BLaER1 (cell line): ENCODE measurements around the gene DDR2.

Source experiments
- H3K27ac ChIP-seq: shearing (Covaris generic); formaldehyde crosslinking; 2 replicates; pipeline ENCODE4 v1.8.1; 2022
- H3K27me3 ChIP-seq: shearing (Covaris generic); formaldehyde crosslinking; 2 replicates; pipeline ENCODE4 v1.8.1; 2022
- H3K36me3 ChIP-seq: shearing (Covaris generic); formaldehyde crosslinking; 2 replicates; pipeline ENCODE4 v1.8.1; 2022
- H3K4me1 ChIP-seq: shearing (Covaris generic); formaldehyde crosslinking; 2 replicates; pipeline ENCODE4 v1.8.1; 2022
- H3K4me2 ChIP-seq: shearing (Covaris generic); formaldehyde crosslinking; 2 replicates; pipeline ENCODE4 v1.8.1; 2022
- H3K4me3 ChIP-seq: shearing (Covaris generic); formaldehyde crosslinking; 2 replicates; pipeline ENCODE4 v1.8.1; 2022
- H3K9ac ChIP-seq: shearing (Covaris generic); formaldehyde crosslinking; 2 replicates; pipeline ENCODE4 v1.8.1; 2022
- H3K9me3 ChIP-seq: shearing (Covaris generic); formaldehyde crosslinking; 2 replicates; pipeline ENCODE4 v1.8.1; 2022
- H4K20me1 ChIP-seq: shearing (Covaris generic); formaldehyde crosslinking; 2 replicates; pipeline ENCODE4 v1.8.1; 2022
- Cebpa-rat ChIP-seq: shearing (Covaris generic); IDR thresholded peaks from 2 replicates; pipeline ENCODE4 v1.8.1; 2022

Gene DDR2

DNA sequence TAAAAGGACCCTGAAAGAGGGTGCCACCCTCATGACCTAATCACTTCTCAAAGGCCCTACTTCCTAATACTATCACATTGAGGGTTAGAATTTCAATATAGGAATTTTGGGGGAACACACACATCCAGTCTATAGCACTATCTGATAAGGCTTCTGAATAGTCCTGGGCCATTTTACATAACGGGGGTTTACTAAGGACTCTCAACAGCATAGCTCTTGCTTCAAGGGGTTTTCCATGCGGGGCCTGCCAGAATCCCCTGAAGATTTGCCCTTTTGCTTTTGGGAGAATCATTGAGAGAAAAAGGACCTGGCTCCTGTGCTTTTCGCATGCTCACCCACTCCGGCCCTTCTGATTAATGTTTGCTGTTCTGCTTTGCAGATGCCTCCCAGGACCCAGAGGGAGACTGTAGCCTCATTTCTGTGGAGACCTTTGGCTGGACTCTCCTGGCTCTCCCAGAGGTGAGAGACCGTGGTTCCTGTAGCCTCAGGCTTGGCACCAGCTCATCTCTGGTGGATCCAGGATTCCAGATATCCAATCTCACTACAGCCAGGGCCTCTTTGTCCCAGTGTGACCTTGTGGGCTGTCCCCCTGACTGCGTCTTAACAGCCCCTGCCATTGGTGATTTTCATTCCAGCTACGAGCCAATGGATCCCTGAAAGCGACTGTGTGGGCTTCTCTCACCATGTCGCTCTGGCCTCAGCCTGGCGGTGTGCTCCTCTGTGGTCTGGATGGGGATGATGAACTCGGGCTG is 72.6 kb downstream of the DDR2 start:
- Histone ChIP-seq H3K9ac (no peak overlapping the region), H3K27me3 (no peaks in the 10 kb centered on the region), H3K36me3 (no peaks in the 10 kb centered on the region), H3K4me3 (no peak overlapping the region), H4K20me1 (no peaks in the 10 kb centered on the region), H3K4me2 (no peak overlapping the region), H3K27ac (no peak overlapping the region), H3K9me3 (no peaks in the 10 kb centered on the region), H3K4me1 (no peaks in the 10 kb centered on the region)
- TF ChIP-seq Cebpa-rat, result no peak

DNA sequence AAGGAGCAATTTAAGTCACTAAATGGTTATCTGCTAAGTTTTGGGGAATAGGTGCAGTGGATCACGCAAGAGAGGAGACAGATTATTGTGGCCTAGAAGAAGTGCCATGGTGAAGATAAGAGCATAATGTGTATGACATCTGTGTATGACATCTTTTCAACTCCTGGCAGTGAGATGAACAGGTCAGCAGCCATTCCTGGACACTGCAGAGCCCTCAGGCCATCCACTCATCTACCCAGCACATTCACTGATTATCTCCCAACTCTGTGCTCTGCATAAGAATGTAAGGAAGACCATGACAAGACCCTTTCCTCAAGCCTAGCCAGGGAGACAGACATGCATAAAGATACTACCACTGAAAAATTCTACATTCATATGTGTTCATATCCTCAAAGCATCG is 73.7 kb downstream of the DDR2 start:
- Histone ChIP-seq H3K27me3 (no peaks in the 10 kb centered on the region), H3K4me2 (no peak overlapping the region), H3K9ac (no peak overlapping the region), H3K4me1 (no peaks in the 10 kb centered on the region), H4K20me1 (no peaks in the 10 kb centered on the region), H3K27ac (no peak overlapping the region), H3K9me3 (no peaks in the 10 kb centered on the region), H3K4me3 (no peak overlapping the region), H3K36me3 (no peaks in the 10 kb centered on the region)
- no peak for TF ChIP-seq Cebpa-rat

DNA sequence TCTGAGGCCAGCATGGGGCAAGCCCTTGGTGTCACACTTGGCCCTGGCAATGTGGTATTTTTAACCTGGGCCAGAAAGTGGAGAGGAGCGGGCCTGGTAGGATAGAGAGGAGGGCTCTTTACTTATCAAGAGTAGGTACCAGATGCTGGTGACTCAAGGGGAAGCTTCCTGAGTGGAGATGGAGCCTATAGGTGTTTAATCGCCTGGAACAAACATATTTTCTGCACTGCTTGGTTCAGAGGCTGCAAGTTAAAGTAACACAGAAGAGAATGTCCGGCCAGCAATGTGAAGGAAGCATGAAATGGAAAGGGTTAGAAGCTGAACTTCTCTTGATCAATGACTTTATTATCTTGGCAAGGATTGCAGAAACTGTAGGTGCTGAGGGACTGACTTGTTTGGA is 74.3 kb downstream of the DDR2 start:
- no peaks in the 10 kb centered on the region for H3K4me1 ChIP-seq
- no peaks in the 10 kb centered on the region for H4K20me1 ChIP-seq
- no peak overlapping the region for H3K4me3 ChIP-seq
- H3K9ac ChIP-seq, result no peak overlapping the region
- no peaks in the 10 kb centered on the region for H3K9me3 ChIP-seq
- H3K27ac ChIP-seq, result no peak overlapping the region
- TF ChIP-seq Cebpa-rat, result no peak
- no peak overlapping the region for H3K4me2 ChIP-seq
- H3K27me3 ChIP-seq, result no peaks in the 10 kb centered on the region
- no peaks in the 10 kb centered on the region for H3K36me3 ChIP-seq

DNA sequence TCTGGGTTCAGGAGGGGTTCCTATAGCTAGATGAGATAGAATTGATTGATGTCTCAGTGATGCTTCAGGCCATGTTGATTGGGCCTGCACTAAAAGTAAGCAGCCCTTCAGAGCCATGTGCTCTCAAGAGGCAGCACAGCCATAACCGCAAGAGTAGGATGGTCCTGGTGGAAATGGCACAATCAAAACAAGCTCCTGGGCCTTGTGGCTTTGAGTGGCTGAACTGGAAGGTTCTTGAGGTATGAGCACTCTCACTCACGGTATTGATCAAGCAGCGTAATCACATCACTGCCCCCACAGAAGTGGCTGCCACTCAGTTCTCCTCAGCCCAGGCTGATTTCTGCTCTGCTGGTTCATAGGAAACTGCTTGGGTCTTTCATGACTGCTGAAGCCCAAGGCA is 76.0 kb downstream of the DDR2 start:
- Histone ChIP-seq H3K27me3 (no peaks in the 10 kb centered on the region), H3K9ac (no peak overlapping the region), H3K4me3 (no peak overlapping the region), H4K20me1 (no peaks in the 10 kb centered on the region), H3K9me3 (no peaks in the 10 kb centered on the region), H3K4me2 (no peak overlapping the region), H3K27ac (no peak overlapping the region), H3K36me3 (no peaks in the 10 kb centered on the region), H3K4me1 (no peaks in the 10 kb centered on the region)
- no peak for TF ChIP-seq Cebpa-rat

DNA sequence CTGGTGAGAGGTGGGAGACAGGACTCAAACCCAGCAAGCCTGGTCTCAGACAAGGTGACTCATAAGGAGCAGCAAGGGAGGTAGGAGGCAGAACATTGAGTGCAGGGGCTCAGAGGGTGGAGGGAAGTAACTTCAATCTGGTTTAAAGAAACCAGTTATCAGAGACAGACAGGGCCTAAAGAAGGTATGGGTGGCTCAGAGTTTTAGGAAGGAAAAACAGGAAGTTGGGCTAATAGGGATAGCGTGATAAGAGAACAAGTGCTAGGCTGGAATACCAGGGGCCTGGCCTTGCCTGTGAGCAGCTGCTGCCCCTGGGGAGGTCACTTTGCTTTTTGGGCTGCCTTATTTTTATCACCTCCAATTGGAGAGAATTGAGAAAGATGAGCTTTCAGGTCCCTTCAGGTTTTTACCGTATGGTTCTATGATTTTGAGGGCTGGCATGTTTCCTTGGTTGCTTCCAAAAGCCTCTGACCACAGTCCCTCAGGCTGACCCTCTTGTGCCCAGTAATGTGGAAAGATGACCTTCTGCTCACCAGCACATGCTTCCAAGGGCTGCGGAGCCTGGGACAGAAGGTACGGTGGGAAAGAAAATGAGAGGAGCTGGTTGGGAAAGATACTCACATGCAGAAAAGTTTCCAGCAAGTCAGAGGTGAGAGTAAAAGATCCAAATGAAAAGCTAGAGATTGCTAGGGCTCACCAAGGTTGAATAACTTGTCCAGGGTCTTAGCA is 77.0 kb downstream of the DDR2 start:
- Histone ChIP-seq H3K4me2 (no peak overlapping the region), H3K9ac (no peak overlapping the region), H3K4me1 (no peaks in the 10 kb centered on the region), H4K20me1 (no peaks in the 10 kb centered on the region), H3K27ac (no peak overlapping the region), H3K9me3 (no peaks in the 10 kb centered on the region), H3K36me3 (no peaks in the 10 kb centered on the region), H3K4me3 (no peak overlapping the region), H3K27me3 (no peaks in the 10 kb centered on the region)
- TF ChIP-seq Cebpa-rat, result no peak

DNA sequence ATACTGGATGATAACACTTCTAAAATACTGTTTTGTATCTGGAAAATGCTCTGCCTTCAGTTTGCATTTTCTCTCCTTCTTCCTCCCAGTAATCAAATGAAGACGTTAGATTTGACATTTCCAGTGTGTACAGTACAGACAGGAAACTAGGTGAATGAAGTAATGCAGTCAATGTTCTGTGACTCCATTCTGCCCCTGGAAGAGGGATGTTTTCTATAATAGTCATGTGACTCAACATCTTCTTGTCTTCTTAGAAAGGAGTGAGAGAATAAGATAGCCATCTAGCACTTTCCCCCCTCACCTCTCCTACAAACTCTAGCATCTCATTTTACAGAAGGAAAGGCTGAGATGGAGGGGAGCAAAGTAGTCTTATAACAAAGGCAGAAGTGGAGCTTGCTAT is 77.6 kb downstream of the DDR2 start:
- Histone ChIP-seq H3K9me3 (no peaks in the 10 kb centered on the region), H3K4me1 (no peaks in the 10 kb centered on the region), H3K9ac (no peak overlapping the region), H3K36me3 (no peaks in the 10 kb centered on the region), H3K27ac (no peak overlapping the region), H4K20me1 (no peaks in the 10 kb centered on the region), H3K27me3 (no peaks in the 10 kb centered on the region), H3K4me3 (no peak overlapping the region), H3K4me2 (no peak overlapping the region)
- TF ChIP-seq Cebpa-rat, result no peak

DNA sequence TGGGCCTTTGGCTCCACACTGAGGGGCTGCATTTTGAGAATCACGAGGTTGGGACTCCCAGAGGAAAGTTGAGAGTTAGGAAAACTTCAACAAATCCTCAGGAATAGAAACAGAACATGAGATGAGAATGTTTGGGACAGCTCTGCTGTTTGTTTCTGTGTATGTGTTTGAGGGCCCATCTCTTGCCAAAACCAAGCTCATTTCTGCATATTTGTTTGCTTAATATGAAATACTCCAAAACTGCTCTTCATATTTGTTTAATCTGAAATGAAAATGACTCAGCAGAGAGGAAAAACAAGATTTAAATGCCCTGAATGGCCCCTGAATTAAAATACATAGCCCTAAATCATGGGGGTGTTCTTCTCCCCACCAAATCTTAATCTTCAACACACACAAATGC is 78.1 kb downstream of the DDR2 start:
- no peak for TF ChIP-seq Cebpa-rat
- no peak overlapping the region for H3K27ac ChIP-seq
- H3K9me3 ChIP-seq, result no peaks in the 10 kb centered on the region
- no peaks in the 10 kb centered on the region for H4K20me1 ChIP-seq
- no peak overlapping the region for H3K9ac ChIP-seq
- no peak overlapping the region for H3K4me3 ChIP-seq
- no peak overlapping the region for H3K4me2 ChIP-seq
- H3K27me3 ChIP-seq, result no peaks in the 10 kb centered on the region
- H3K36me3 ChIP-seq, result no peaks in the 10 kb centered on the region
- no peaks in the 10 kb centered on the region for H3K4me1 ChIP-seq

DNA sequence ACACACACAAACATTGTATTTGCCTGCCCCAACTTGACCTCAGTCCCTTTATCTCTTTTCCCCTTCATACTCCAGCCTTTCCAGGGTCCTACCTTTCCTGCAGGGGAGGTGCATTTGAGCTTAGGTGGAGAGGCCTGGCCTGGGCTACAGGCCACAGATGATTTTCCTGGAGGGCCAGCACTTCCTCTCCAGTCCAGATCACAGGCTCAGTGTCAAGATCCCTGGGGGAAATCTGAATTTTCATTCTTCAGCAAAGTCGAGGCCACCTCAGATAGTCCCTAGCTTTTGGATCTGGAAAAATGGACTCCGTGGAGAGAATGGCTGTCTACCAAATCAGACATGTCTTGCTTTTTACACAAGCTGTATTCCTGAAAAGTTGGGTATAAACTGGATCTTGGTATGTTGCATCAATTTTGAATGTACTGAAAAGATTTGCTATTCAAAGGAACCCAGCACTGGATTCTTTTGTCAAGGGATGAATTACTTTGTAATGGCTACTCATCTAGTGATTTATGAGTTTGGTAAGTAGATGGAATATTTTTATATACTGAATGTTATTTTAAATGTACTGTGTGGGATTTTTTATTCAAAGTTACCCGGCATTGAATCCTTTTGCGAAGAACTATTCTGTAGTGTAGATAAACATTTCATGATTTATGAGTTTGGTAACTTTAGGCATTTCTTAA is 78.7 kb downstream of the DDR2 start:
- H3K9ac ChIP-seq, result no peak overlapping the region
- H3K27me3 ChIP-seq, result no peaks in the 10 kb centered on the region
- H4K20me1 ChIP-seq, result no peaks in the 10 kb centered on the region
- H3K9me3 ChIP-seq, result no peaks in the 10 kb centered on the region
- H3K4me1 ChIP-seq, result no peaks in the 10 kb centered on the region
- no peaks in the 10 kb centered on the region for H3K36me3 ChIP-seq
- H3K4me2 ChIP-seq, result no peak overlapping the region
- TF ChIP-seq Cebpa-rat, result no peak
- H3K27ac ChIP-seq, result no peak overlapping the region
- H3K4me3 ChIP-seq, result no peak overlapping the region

DNA sequence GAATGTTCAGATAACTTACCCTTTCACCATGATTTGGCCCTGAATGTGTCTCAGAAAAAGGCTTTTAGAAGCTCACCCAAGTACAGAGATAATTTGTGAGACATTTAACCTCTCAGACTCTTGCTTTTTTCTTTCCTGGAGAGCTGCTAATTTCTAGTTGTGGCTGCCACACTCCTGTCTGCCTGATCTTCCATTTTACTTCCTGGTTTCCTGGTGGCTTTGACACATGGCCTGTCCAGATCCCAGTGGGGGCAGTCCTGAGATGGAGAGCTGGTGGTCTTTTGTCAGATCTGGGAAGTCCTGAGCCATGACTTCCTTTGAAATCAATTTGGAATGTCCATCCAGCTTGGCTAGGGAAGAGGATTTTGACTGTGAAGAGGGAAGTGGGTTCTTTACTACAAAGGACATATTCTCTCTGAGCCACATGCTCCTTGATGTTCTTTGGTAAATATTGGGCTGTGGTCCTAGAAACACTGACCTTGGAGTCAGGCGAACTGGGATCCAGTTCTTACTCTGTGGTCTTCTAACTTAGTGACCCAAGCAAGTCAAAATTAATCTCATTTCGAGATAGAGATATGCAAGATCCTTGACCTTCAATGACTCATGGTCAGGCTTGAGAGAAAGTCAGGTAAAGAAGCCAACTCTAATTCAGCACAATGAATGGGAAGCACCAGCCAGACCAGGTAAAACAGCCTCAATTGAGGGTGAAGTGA is 80.2 kb downstream of the DDR2 start:
- H4K20me1 ChIP-seq, result no peaks in the 10 kb centered on the region

DNA sequence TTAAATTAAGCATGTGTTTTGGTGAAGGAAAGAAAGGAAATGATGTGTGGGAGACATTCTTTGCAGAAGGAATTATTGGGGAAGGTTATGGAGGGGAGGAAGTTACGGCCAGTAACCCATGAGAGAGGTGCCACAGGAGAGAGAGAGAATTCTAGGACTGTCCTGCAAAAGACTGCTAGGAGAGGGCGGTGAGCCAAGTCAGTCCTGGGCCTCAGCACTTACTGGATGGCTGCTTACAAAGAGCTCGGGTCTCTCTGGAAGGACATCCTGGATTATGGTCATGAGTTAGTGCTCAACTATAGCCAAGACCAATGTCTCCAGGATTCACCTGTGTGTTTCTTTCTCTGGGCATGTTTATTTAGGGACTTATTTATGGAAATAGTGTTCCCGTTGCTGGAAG is 83.9 kb downstream of the DDR2 start:
- Histone ChIP-seq H3K4me2 (no peak overlapping the region), H3K4me1 (no peaks in the 10 kb centered on the region), H3K4me3 (no peak overlapping the region), H3K27me3 (no peaks in the 10 kb centered on the region), H4K20me1 (no peaks in the 10 kb centered on the region), H3K36me3 (no peaks in the 10 kb centered on the region), H3K9me3 (no peaks in the 10 kb centered on the region), H3K27ac (no peak overlapping the region), H3K9ac (no peak overlapping the region)
- no peak for TF ChIP-seq Cebpa-rat

More for the DNA sequence above, 80.2 kb downstream of the DDR2 start:
- Histone ChIP-seq H3K4me2 (no peak overlapping the region), H3K27me3 (no peaks in the 10 kb centered on the region), H3K36me3 (no peaks in the 10 kb centered on the region), H3K27ac (no peak overlapping the region), H3K4me1 (no peaks in the 10 kb centered on the region), H3K9ac (no peak overlapping the region), H3K4me3 (no peak overlapping the region), H3K9me3 (no peaks in the 10 kb centered on the region)
- TF ChIP-seq Cebpa-rat, result no peak
